Gastroesophageal sphincter (tissue), 3 donors: Measurements from ENCODE around the gene EML2.

Source experiments
- EP300 ChIP-seq: sonication (generic); formaldehyde crosslinking; IDR thresholded peaks from one replicate; pipeline ENCODE4 v1.6.1; 2017; ENCODE audit warnings: antibody characterized with exemption, mild to moderate bottlenecking
- POLR2A ChIP-seq, 2 donors: fragments of 450-650 bp; IDR thresholded peaks; one replicate each; pipeline ENCODE4 v1.6.1; 2017; ENCODE audit warnings: antibody characterized with exemption in 2 of 2, mild to moderate bottlenecking in 2 of 2, moderate library complexity in 1 of 2
- TF ChIP-seq, protein P1 (sequence below), 4 experiments: fragments of 200-600 bp in 2 of 4; fragments of 450-650 bp in 2 of 4; sonication (generic) in 1 of 4; IDR thresholded peaks; one replicate each; pipeline ENCODE4 v1.5.1; 2017 to 2019; ENCODE audit warnings: antibody characterized with exemption in 4 of 4, mild to moderate bottlenecking in 2 of 4, moderate library complexity in 2 of 4

DNA sequence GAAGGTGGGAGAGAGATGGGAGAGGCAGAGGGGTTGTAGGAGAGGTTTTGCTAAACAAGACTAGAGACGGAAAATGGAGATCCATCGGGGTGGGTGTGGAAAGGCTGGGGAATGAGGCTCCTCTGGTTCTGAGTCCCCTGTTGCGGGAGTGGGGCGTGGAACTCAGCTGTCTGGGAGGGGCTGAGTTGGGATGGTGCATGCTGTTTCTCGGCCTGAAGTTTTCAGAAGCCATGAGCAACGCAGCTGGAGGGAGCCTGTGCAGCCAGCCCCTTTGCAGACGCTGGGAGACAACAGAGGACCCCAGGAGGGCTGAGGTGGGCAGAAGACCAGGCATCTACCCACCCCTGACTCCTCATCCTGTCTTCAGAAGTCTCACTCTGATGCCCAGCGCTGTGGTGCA, 21.4 kb upstream of the EML2 start:
- TF ChIP-seq POLR2A (IDR thresholded peaks at IDR 0.05) (no peak), EP300 (no peak)
- TF ChIP-seq, protein P1, sequence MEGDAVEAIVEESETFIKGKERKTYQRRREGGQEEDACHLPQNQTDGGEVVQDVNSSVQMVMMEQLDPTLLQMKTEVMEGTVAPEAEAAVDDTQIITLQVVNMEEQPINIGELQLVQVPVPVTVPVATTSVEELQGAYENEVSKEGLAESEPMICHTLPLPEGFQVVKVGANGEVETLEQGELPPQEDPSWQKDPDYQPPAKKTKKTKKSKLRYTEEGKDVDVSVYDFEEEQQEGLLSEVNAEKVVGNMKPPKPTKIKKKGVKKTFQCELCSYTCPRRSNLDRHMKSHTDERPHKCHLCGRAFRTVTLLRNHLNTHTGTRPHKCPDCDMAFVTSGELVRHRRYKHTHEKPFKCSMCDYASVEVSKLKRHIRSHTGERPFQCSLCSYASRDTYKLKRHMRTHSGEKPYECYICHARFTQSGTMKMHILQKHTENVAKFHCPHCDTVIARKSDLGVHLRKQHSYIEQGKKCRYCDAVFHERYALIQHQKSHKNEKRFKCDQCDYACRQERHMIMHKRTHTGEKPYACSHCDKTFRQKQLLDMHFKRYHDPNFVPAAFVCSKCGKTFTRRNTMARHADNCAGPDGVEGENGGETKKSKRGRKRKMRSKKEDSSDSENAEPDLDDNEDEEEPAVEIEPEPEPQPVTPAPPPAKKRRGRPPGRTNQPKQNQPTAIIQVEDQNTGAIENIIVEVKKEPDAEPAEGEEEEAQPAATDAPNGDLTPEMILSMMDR (IDR thresholded peaks at IDR 0.05) = no peak
